SK-N-MC (cell line): ENCODE results near the gene PRPF6.

Experiments
- FOXP2 ChIP-seq: optimal IDR thresholded peaks from 2 replicates; pipeline ENCODE3; 2011; ENCODE audit warnings: mild to moderate bottlenecking, moderate library complexity; ENCODE audit not compliant: insufficient read depth; ENCODE audit errors: extremely low read length, control extremely low read depth
- POLR2AphosphoS5 ChIP-seq: IDR thresholded peaks from 2 replicates; pipeline ENCODE4 v1.6.1; 2012; ENCODE audit warnings: mild to moderate bottlenecking, low read depth, low read length, borderline replicate concordance

- 0 out of 2 replicates have a peak, but pooled peaks have one; percentile 25 for TF ChIP-seq POLR2AphosphoS5
- no peak for TF ChIP-seq FOXP2
These were observed 2.4 kb upstream of the PRPF6 start for GRCh38 chr20:63978319-63979228.
